H1 (cell line): ENCODE results near the gene S100A13. TPM values are rescaled to one million over a fixed set of nuclear protein-coding genes. Genes with fewer than 3 reads are reported as not detected.

Experiments used
- BRCA1 ChIP-seq: IDR thresholded peaks from 2 replicates; pipeline ENCODE4 v1.6.1; 2012; ENCODE audit warnings: low read depth, low read length, improper control_type of control experiment
- CHD7 ChIP-seq: fragments of 300-600 bp; sonication (generic); IDR thresholded peaks from 2 replicates; pipeline ENCODE4 v1.7.1; 2012; ENCODE audit warnings: low read length, moderate library complexity, mild to moderate bottlenecking, inconsistent platforms; ENCODE audit not compliant: insufficient replicate concordance
- CTCF ChIP-seq, 3 experiments: IDR thresholded peaks; 1 replicate in 2 of 3; 2 replicates in 1 of 3; pipeline versions ENCODE4 v1.5.1 to v1.6.1; 2011; ENCODE audit warnings: low read length in 3 of 3, mild to moderate bottlenecking in 3 of 3, inconsistent platforms in 2 of 3, low read depth in 1 of 3, moderate library complexity in 1 of 3; ENCODE audit not compliant: insufficient read depth in 1 of 3; ENCODE audit errors: control extremely low read depth in 1 of 3
- polyA plus RNA-seq, 7 experiments: library from polyadenylated mRNA; depleted of rRNA in 3 of 7; stranded (reverse) in 5 of 7; unstranded in 2 of 7; fragments of >200 nt in 5 of 7; fragments of 200-250 nt in 2 of 7; gene quantifications; 1 replicate in 5 of 7; 2 replicates in 1 of 7; 4 replicates in 1 of 7; pipeline versions ENCODE4 v1.2.1 to v1.2.3, GENCODE V29; 2011 to 2013; ENCODE audit warnings: missing spikeins in 2 of 7, mixed read lengths in 2 of 7
- total RNA-seq: library from RNA; stranded (reverse); fragmentation: NEBNext Ultra II Directional; extraction: Animal tissue kit (Norgen Biotek cat#: 25700); gene quantifications from 2 replicates; pipeline ENCODE4 v1.2.1, GENCODE V29; 2021

S100A13 gene
- total and polyA plus RNA-seq, 2 of the 8 experiments (the other 6 are each of a cell fraction or from before 2014, with no cell fraction given), result 63.6 to 127 TPM

GRCh38 chr1:153631047-153632022 lies 4.0 kb upstream of the S100A13 start (continued):
- no peak for TF ChIP-seq BRCA1
- TF ChIP-seq CTCF (IDR thresholded peaks at IDR 0.05; ENCODE audit: control extremely low read depth in 1 of 3, insufficient read depth in 1 of 3, low read depth in 1 of 3, low read length in 3 of 3), result no peak
- TF ChIP-seq CHD7, result no peak
- TF ChIP-seq, all 59 proteins: peak for 0
